Activated naive CD4-positive, alpha-beta T cell treated with anti-CD3 and anti-CD28 coated beads, Interleukin-2, amount 10 ng/mL, durations not matched to agents 7 days and 5 days (primary cell): Measurements from ENCODE around the gene SLC22A16.

Experiments
- CTCF ChIA-PET: fragments of 350-600 bp; sonication (Branson Sonifier 250); formaldehyde crosslinking; loops from one replicate; lab custom pipeline; 2021; ENCODE audit warnings: antibody characterized with exemption; lab: Charles Lee
- DNase-seq: peaks from one replicate; pipeline ENCODE4 v3.0.0-alpha.2; 2020
- H3K27ac Mint-ChIP-seq: one replicate; pipeline ENCODE4 v1.8.0; 2021; ENCODE audit warnings: mild to moderate bottlenecking, moderate library complexity, mixed read lengths
- H3K27me3 Mint-ChIP-seq: one replicate; pipeline ENCODE4 v1.8.0; 2021; ENCODE audit warnings: mild to moderate bottlenecking, mixed read lengths
- H3K36me3 Mint-ChIP-seq: one replicate; pipeline ENCODE4 v1.8.0; 2021; ENCODE audit warnings: mixed read lengths
- H3K4me1 Mint-ChIP-seq: one replicate; pipeline ENCODE4 v1.8.0; 2021; ENCODE audit warnings: mixed read lengths
- H3K4me3 Mint-ChIP-seq: one replicate; pipeline ENCODE4 v1.8.0; 2021; ENCODE audit warnings: mild to moderate bottlenecking, moderate library complexity, mixed read lengths
- H3K9me3 Mint-ChIP-seq: one replicate; pipeline ENCODE4 v1.8.0; 2021; ENCODE audit warnings: mixed read lengths

SLC22A16 gene

DNA sequence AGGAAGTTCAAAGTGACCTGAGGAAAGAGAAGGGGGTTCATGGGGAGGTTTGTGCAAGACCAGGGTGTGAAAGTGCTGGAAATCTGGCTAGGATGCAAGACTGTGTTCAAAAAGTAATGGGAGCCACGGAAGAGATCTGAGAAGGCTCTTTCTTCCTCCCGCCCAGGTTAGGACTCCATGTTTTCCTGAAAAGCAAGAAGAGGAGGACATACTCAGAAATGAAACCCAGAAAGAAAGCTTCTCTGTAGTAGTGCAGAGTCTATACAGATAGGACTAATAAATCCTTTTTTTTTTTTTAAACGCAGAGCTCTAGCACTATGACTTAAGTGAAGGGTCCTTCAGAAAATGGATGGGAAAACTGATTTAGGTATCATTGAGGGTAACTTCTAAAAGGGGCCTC, 57.8 kb downstream of the SLC22A16 start:
- Mint-ChIP-seq H3K36me3 (no peaks in the 10 kb centered on the region), H3K4me3 (no peak overlapping the region), H3K27me3 (peaks cover 30% of the 10 kb centered on the region), H3K27ac (no peak overlapping the region), H3K4me1 (peaks cover 6% of the 10 kb centered on the region), H3K9me3 (peaks cover 6% of the 10 kb centered on the region)
- CTCF ChIA-PET: no interaction called here
- DNase-seq: no peak

- no peak for DNase-seq
- no peak within 1 kb of the TSS for H3K4me3 Mint-ChIP-seq
- peaks cover 16% of the 10 kb centered on the region for H3K27me3 Mint-ChIP-seq
- CTCF ChIA-PET: no interaction called here
- H3K36me3 Mint-ChIP-seq: no peaks in the 10 kb centered on the region
- no peaks in the 10 kb centered on the region for H3K9me3 Mint-ChIP-seq
- no peak within 1 kb of the TSS for H3K27ac Mint-ChIP-seq
- no peaks in the 10 kb centered on the region for H3K4me1 Mint-ChIP-seq
Observed at GRCh38 chr6:110415086-110415916, 61.1 kb downstream of the SLC22A16 start, which contains the start of gene DDO. DDO (minus strand) TSS chr6:110415575; CDS start chr6:110413462, 2,113 bp downstream.

GRCh38 chr6:110414669-110415068, 61.7 kb downstream of the SLC22A16 start:
- Mint-ChIP-seq H3K36me3 (no peaks in the 10 kb centered on the region), H3K9me3 (no peaks in the 10 kb centered on the region), H3K27ac (no peak overlapping the region), H3K4me3 (no peak overlapping the region), H3K4me1 (no peaks in the 10 kb centered on the region), H3K27me3 (peaks cover 16% of the 10 kb centered on the region)
- no peak for DNase-seq
- CTCF ChIA-PET: no interaction called here

- no peaks in the 10 kb centered on the region for H3K4me1 Mint-ChIP-seq
Observed at GRCh38 chr6:110412360-110412759, 64.1 kb downstream of the SLC22A16 start.

DNA sequence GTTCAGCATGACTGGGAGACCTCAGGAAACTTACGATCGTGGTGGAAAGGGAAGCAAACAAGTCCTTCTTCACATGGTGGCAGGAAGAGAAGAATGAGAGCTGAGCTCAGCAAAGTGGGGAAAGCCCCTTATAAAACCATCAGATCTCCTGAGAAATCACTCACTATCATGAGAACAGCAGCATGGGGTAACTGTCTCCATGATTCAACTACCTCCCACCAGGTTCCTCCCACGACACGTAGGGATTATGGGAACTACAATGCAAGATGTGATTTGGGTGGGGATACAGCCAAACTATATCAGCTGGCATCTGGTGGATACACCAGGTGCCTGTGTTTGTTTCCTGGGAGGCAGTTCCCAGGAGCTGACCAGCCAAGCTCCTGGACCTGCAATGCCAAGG, 65.9 kb downstream of the SLC22A16 start:
- DNase-seq: no peak
- Mint-ChIP-seq H3K4me1 (no peaks in the 10 kb centered on the region), H3K9me3 (no peaks in the 10 kb centered on the region), H3K36me3 (no peaks in the 10 kb centered on the region), H3K27ac (no peak overlapping the region), H3K27me3 (peaks cover 7% of the 10 kb centered on the region), H3K4me3 (no peak overlapping the region)
- CTCF ChIA-PET: interaction anchor here (0.6 kb wide), 1 partner anchor 358 kb away, joined by 3 read pairs; no protein-coding TSS in a partner anchor

More at GRCh38 chr6:110412360-110412759, 64.1 kb downstream of the SLC22A16 start:
- Mint-ChIP-seq H3K27me3 (peaks cover 7% of the 10 kb centered on the region), H3K36me3 (no peaks in the 10 kb centered on the region), H3K27ac (no peak overlapping the region), H3K4me3 (no peak overlapping the region), H3K9me3 (no peaks in the 10 kb centered on the region)
- no peak for DNase-seq
- CTCF ChIA-PET: no interaction called here

DNA sequence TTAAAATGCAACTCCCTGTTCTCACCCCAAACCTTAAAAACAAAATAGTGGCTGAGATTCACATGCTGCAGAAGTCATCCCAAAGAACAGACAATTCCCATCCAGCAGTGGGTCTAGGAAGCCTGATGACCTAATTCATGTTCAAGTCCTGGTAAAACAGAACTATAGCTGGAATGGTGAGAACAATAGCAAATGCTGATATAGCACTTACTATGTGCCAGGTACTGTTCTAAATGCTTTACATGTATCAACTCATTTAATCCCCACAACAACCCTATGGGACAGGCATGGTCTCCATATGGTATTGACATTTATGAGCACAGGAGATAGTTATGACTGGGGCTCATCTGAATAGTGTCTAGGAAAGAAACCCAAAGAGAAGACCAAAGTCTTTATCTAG, 66.6 kb downstream of the SLC22A16 start:
- H3K4me1 Mint-ChIP-seq: no peaks in the 10 kb centered on the region
- no peak overlapping the region for H3K4me3 Mint-ChIP-seq
- no peaks in the 10 kb centered on the region for H3K27me3 Mint-ChIP-seq
- no peaks in the 10 kb centered on the region for H3K9me3 Mint-ChIP-seq
- DNase-seq: no peak
- H3K36me3 Mint-ChIP-seq: no peaks in the 10 kb centered on the region
- CTCF ChIA-PET: no interaction called here
- H3K27ac Mint-ChIP-seq: no peak overlapping the region

GRCh38 chr6:110408901-110409300, 67.5 kb downstream of the SLC22A16 start:
- no peaks in the 10 kb centered on the region for H3K9me3 Mint-ChIP-seq
- H3K36me3 Mint-ChIP-seq: no peaks in the 10 kb centered on the region
- no peak overlapping the region for H3K27ac Mint-ChIP-seq
- H3K4me1 Mint-ChIP-seq: no peaks in the 10 kb centered on the region
- DNase-seq: no peak
- H3K27me3 Mint-ChIP-seq: no peaks in the 10 kb centered on the region
- CTCF ChIA-PET: no interaction called here
- no peak overlapping the region for H3K4me3 Mint-ChIP-seq

DNA sequence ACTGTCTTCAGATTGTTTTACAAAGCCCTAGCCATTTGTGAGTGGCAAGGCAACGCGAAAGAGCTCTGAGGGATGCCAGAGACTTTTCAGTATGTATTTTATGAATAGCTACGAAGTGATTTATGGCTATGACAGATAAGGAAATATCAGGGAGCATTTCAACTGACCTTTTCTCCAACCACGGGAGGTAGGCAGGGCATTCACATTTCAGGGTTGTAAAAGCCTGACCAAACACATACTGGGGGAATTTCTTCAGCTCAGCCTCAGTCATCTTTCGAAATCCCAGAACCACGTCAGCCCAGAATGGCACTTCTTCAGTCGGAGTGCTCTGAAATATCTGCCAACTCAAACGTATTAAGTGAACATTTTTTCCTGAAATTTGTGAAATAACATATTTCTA, 71.8 kb downstream of the SLC22A16 start:
- peaks cover 13% of the 10 kb centered on the region for H3K27me3 Mint-ChIP-seq
- H3K27ac Mint-ChIP-seq: no peak overlapping the region
- H3K9me3 Mint-ChIP-seq: no peaks in the 10 kb centered on the region
- no peaks in the 10 kb centered on the region for H3K4me1 Mint-ChIP-seq
- no peaks in the 10 kb centered on the region for H3K36me3 Mint-ChIP-seq
- H3K4me3 Mint-ChIP-seq: no peak overlapping the region
- DNase-seq: no peak
- CTCF ChIA-PET: interaction anchor here (1.0 kb wide), 1 partner anchor 364 kb away, joined by 3 read pairs; no protein-coding TSS in a partner anchor

GRCh38 chr6:110401585-110402176, 74.7 kb downstream of the SLC22A16 start:
- no peak for DNase-seq
- H3K4me3 Mint-ChIP-seq: no peak overlapping the region
- CTCF ChIA-PET: interaction anchor here (1.7 kb wide), 1 partner anchor 10 kb away, joined by 4 read pairs; no protein-coding TSS in a partner anchor
- no peaks in the 10 kb centered on the region for H3K36me3 Mint-ChIP-seq
- peaks cover 3% of the 10 kb centered on the region for H3K4me1 Mint-ChIP-seq
- H3K27me3 Mint-ChIP-seq: peaks cover 16% of the 10 kb centered on the region
- H3K9me3 Mint-ChIP-seq: no peaks in the 10 kb centered on the region
- no peak overlapping the region for H3K27ac Mint-ChIP-seq

- no peaks in the 10 kb centered on the region for H3K36me3 Mint-ChIP-seq
- CTCF ChIA-PET: no interaction called here
- H3K4me3 Mint-ChIP-seq: no peak overlapping the region
- H3K27ac Mint-ChIP-seq: no peak overlapping the region
- no peak for DNase-seq
- peaks cover 22% of the 10 kb centered on the region for H3K27me3 Mint-ChIP-seq
- no peaks in the 10 kb centered on the region for H3K9me3 Mint-ChIP-seq
- peaks cover 3% of the 10 kb centered on the region for H3K4me1 Mint-ChIP-seq
Observed at GRCh38 chr6:110400208-110400607, 76.2 kb downstream of the SLC22A16 start.

GRCh38 chr6:110399219-110400071, 77.0 kb downstream of the SLC22A16 start:
- CTCF ChIA-PET: no interaction called here
- no peak for DNase-seq
- H3K9me3 Mint-ChIP-seq: no peaks in the 10 kb centered on the region
- no peak overlapping the region for H3K27ac Mint-ChIP-seq
- H3K36me3 Mint-ChIP-seq: no peaks in the 10 kb centered on the region
- peaks cover 3% of the 10 kb centered on the region for H3K4me1 Mint-ChIP-seq
- H3K4me3 Mint-ChIP-seq: no peak overlapping the region
- peaks cover 22% of the 10 kb centered on the region for H3K27me3 Mint-ChIP-seq

DNA sequence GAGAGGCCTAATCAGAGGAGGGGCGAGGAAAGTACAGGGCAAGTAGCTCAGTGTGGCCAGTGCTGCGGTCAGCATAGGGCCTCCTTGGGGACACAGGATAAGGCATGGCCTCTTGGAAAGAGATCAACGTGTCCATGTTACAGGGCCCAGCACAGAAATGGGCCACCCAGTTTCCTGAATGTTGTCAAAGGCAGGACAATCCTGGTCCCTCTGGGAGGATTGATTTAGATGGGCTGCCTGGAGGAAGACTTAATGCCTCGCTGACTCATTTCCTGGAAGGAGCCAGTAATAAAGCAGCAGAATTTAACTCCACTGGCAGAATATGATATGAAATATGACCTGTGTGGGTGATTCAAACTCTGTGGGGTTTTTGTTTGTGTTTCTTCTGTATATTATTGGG, 77.6 kb downstream of the SLC22A16 start:
- no peaks in the 10 kb centered on the region for H3K36me3 Mint-ChIP-seq
- no peaks in the 10 kb centered on the region for H3K9me3 Mint-ChIP-seq
- H3K27me3 Mint-ChIP-seq: peaks cover 22% of the 10 kb centered on the region
- no peak overlapping the region for H3K4me3 Mint-ChIP-seq
- CTCF ChIA-PET: no interaction called here
- H3K27ac Mint-ChIP-seq: no peak overlapping the region
- peaks cover 3% of the 10 kb centered on the region for H3K4me1 Mint-ChIP-seq
- no peak for DNase-seq

DNA sequence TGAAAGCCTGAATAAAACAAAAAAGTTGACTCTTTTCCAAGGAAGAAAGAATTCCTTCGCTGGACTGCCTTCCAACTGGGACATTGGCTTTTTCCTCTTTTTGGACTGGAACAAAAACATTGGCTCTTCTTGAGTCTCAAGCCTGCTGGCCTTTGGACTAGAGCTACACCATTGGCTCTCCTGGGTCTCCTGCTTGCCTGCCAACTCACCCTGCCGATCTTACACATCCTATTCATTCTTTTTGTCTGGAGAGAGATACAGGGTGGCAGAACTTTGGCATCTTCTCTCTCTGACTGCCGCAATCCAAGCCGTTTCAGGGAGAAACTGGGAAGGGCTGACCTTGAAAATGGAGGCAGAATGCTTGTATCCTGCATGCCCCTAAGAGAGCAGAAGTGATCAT, 81.2 kb downstream of the SLC22A16 start:
- no peak for DNase-seq
- Mint-ChIP-seq H3K4me1 (peaks cover 8% of the 10 kb centered on the region), H3K9me3 (no peaks in the 10 kb centered on the region), H3K27ac (no peak overlapping the region), H3K4me3 (no peak overlapping the region), H3K27me3 (peaks cover 14% of the 10 kb centered on the region), H3K36me3 (no peaks in the 10 kb centered on the region)
- CTCF ChIA-PET: no interaction called here

DNA sequence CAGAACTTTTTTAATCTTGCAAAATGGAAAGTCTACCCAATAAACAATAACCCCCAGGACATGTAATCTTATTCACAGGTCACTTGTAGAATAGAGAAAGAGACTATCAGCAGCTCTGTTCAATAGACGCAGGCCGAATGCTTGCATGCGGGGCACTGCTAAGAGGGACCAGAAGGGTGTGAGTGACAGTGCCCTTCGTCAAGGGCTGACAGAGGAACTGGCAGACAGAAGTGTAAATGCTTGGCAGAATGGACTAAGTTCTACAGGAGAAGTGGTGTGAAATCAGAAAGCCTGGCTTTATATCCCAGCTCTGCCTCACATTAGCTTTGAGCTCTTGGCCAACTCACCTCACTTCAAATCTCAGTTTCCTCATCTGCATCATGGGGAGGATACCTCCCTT, 82.0 kb downstream of the SLC22A16 start:
- peaks cover 17% of the 10 kb centered on the region for H3K4me1 Mint-ChIP-seq

More for the DNA sequence above, 82.0 kb downstream of the SLC22A16 start:
- H3K27me3 Mint-ChIP-seq: peaks cover 7% of the 10 kb centered on the region
- no peak overlapping the region for H3K27ac Mint-ChIP-seq
- no peak for DNase-seq
- H3K4me3 Mint-ChIP-seq: no peak overlapping the region
- CTCF ChIA-PET: interaction anchor here (0.7 to 1.2 kb wide), 2 partner anchors 216 to 355 kb away, joined by 3 read pairs; no protein-coding TSS in a partner anchor
- no peaks in the 10 kb centered on the region for H3K36me3 Mint-ChIP-seq
- H3K9me3 Mint-ChIP-seq: no peaks in the 10 kb centered on the region
